Activated CD4-positive, alpha-beta memory T cell treated with anti-CD3 and anti-CD28 coated beads for 36 hours (primary cell): ENCODE measurements around the gene PACS1. TPM values are rescaled to one million over a fixed set of nuclear protein-coding genes. Genes with fewer than 3 reads are reported as not detected.

Experiments used
- CTCF ChIA-PET: fragments of 350-600 bp; sonication (Branson Sonifier 250); formaldehyde crosslinking; loops from one replicate; lab custom pipeline; 2021; ENCODE audit warnings: antibody characterized with exemption, inconsistent platforms; lab: Charles Lee
- POLR2A ChIA-PET: fragments of 350-600 bp; sonication (Branson Sonifier 250); formaldehyde crosslinking; loops from one replicate; lab custom pipeline; 2021; ENCODE audit warnings: antibody characterized with exemption; lab: Charles Lee
- DNase-seq: peaks from one replicate; pipeline ENCODE4 v3.0.0-alpha.2; 2020
- H3K27ac Mint-ChIP-seq: one replicate; pipeline ENCODE4 v1.8.0; 2021; ENCODE audit warnings: mixed read lengths
- H3K27me3 Mint-ChIP-seq: one replicate; pipeline ENCODE4 v1.8.0; 2021; ENCODE audit warnings: mixed read lengths
- H3K36me3 Mint-ChIP-seq: one replicate; pipeline ENCODE4 v1.8.0; 2021; ENCODE audit warnings: mixed read lengths
- H3K4me1 Mint-ChIP-seq: one replicate; pipeline ENCODE4 v1.8.0; 2021; ENCODE audit warnings: low read depth, mixed read lengths
- H3K4me3 Mint-ChIP-seq: one replicate; pipeline ENCODE4 v1.8.0; 2021; ENCODE audit warnings: mild to moderate bottlenecking, mixed read lengths
- H3K9me3 Mint-ChIP-seq: one replicate; pipeline ENCODE4 v1.8.0; 2021; ENCODE audit warnings: mixed read lengths
- intact Hi-C: fragments of 100-400 bp; cut with micrococcal nuclease; formaldehyde crosslinking; loops from one replicate; pipeline ENCODE4 v1.15.1; 2023
- total RNA-seq, 2 experiments: library from RNA; stranded (reverse); gene quantifications; one replicate each; pipeline ENCODE4 v1.2.3, GENCODE V29; 2021

The PACS1 gene
- total RNA-seq, 2 experiments from 2014 or later: 82.0 to 84.1 TPM

DNA sequence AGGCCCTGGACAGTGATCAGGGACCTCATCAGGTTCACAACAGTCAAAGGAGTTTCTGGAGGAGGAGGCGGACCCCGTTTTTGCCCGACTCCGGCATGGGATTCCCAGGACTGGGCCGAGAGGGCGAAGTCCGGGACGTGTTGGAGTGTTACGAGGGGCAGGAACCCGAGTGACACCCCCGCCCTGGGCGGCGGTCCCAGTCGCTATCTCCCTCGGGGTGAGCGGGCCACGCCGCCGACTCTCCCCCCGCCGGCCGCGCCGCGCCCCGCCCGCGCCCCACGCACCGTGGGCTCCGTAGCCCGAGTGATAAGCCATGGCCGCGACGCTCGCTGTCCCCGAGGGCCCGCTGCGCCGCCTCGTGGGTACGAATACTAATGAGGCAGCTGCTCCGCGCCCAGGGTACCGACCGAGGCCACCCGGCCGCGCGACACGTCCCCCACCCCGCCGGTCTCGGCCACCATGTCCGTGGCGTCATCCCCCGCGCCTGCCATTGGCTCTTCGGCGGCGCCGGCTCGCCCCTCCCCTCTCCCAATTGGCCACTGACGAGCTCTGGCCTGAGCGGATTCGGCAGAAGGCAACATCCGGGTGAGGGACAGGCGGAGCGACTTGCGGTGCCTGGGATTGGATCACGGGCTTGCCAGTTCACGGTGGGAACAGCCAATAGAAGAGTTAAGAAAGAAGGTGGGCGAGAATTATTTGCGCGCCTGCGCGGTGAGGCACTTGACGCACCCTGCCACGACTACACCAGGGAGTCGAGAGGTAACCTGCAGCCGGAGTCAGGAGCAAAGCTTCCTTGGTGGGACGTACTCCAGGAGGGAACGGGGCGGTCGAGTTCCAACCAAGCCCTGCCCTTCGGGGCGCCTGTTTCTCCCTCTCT, 218.8 kb downstream of the PACS1 start, which contains the start of gene YIF1A:
YIF1A (minus strand) TSS at position 473 of the 877 bp plus-strand sequence; CDS start at position 315, 158 bp downstream.
- ChIA-PET POLR2A (interaction anchor here (1.0 to 2.9 kb wide), 13 partner anchors 11 to 350 kb away, joined by 3 to 17 read pairs (median 3); partner anchors contain the start of genes BRMS1, MRPL11, RAB1B and RBM4), CTCF (interaction anchor here (0.7 to 2.2 kb wide), 11 partner anchors 9 to 150 kb away, joined by 3 to 25 read pairs (median 4); partner anchors contain the start of gene MRPL11)
- Mint-ChIP-seq H3K9me3 (no peaks in the 10 kb centered on the region), H3K36me3 (no peaks in the 10 kb centered on the region), H3K4me3 (peak within 1 kb of the TSS; percentile 87), H3K4me1 (peaks cover 33% of the 10 kb centered on the region), H3K27ac (peak within 1 kb of the TSS; percentile 91), H3K27me3 (peaks cover 12% of the 10 kb centered on the region)
- DNase-seq: peak; percentile 99
- intact Hi-C loops: loop anchor here (1.0 kb wide), 3 partner anchors 21 to 132 kb away; partner anchors contain the start of genes NPAS4 and RAB1B

DNA sequence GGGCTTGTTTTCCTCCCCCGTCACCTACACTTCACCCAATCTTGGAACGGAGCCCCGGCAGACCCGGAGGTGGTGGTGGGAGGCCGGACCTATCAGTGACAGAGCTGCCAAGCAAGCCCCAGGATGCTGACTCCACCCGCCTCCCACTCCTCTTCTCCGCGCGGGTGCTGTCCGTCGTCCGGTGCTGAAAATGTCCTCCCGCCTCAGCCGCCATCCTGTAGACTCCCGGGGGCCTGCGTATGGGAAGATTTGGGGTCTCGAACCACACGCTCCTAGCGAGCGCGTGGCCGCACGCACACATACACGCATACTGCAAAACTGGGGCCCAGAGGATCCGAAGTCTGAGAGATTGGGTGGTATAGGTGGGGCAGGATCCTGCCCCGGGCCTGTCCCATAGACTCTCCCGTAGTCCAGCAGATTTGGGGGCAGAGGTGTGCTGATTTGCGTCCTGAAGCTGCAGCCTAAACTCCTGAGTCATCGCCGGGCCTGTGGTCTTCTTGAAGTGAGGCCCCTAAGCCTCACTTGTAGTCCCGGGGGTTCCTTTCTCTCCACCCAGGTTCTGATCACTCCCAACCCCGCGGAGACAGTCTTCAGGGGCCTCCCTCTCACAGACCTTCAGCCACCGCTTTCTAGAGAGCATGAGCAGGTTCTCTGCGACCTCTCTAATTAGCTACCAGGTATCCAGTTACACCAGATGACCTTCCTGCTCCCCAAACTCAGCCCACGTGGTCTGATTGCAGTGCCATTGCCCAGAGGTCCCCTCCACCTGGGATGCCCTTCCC, 219.7 kb downstream of the PACS1 start:
- intact Hi-C loops: loop anchor here (1.0 kb wide), 3 partner anchors 21 to 132 kb away; partner anchors contain the start of genes NPAS4 and RAB1B
- peaks cover 13% of the 10 kb centered on the region for H3K27me3 Mint-ChIP-seq
- peak; percentile 91 for DNase-seq
- H3K36me3 Mint-ChIP-seq: no peaks in the 10 kb centered on the region
- H3K27ac Mint-ChIP-seq: peak overlapping the region; percentile 91
- POLR2A ChIA-PET: interaction anchor here (1.2 to 2.9 kb wide), 9 partner anchors 19 to 349 kb away, joined by 3 to 17 read pairs (median 3); partner anchors contain the start of genes BRMS1, MRPL11, RAB1B and RBM4
- H3K4me1 Mint-ChIP-seq: peaks cover 33% of the 10 kb centered on the region
- H3K4me3 Mint-ChIP-seq: peak overlapping the region; percentile 87
- CTCF ChIA-PET: interaction anchor here (0.7 to 2.2 kb wide), 12 partner anchors 10 to 149 kb away, joined by 3 to 25 read pairs (median 4); partner anchors contain the start of gene MRPL11
- no peaks in the 10 kb centered on the region for H3K9me3 Mint-ChIP-seq

DNA sequence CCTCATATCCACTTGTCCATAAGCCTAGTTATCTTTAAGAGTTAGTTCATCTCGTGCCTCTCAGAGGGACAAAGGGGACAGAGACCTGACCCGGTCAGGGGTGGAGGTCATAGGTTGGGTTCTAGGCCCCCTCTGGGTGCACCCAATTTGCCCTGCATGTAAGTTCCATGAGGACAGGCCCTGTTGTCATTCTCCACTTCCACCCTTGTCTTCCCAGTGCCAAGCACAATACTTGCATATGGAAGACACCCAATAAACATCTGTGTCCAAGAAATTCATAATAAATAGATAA, 220.2 kb downstream of the PACS1 start:
- Mint-ChIP-seq H3K36me3 (no peaks in the 10 kb centered on the region), H3K27ac (no peak overlapping the region), H3K9me3 (no peaks in the 10 kb centered on the region), H3K4me1 (peaks cover 33% of the 10 kb centered on the region), H3K27me3 (peaks cover 13% of the 10 kb centered on the region), H3K4me3 (peak overlapping the region; percentile 87)
- ChIA-PET POLR2A (interaction anchor here (1.5 kb wide), 1 partner anchor 55 kb away, joined by 4 read pairs; the partner anchor contains the start of gene BRMS1), CTCF (interaction anchor here (1.2 to 1.6 kb wide), 3 partner anchors 8 to 96 kb away, joined by 3 to 9 read pairs (median 7); no protein-coding TSS in a partner anchor)
- DNase-seq: no peak
- intact Hi-C loops: no loop called here

DNA sequence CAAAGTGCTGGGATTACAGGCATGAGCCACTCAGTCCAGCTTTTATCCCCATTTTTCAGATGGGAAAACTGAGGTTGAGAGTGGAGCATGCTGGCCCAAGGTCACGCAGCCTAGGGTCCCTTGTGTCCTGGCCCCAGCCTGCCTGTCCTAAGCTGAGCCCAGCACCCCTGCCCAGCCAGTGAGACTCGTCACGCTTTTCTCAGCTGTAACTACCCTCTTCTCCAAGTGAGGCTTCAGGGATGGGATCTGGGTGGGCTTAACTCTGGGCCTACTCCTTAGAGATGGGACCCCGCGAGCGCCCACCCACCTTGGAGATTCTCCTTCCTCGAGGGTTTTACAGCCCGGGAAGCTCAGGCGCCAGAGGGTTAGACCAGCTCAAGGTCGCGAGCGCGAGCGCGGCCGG, 221.2 kb downstream of the PACS1 start:
- ChIA-PET POLR2A (interaction anchor here (1.2 kb wide), 1 partner anchor 33 kb away, joined by 3 read pairs; no protein-coding TSS in a partner anchor), CTCF (interaction anchor here (0.6 to 1.6 kb wide), 4 partner anchors 9 to 154 kb away, joined by 3 to 9 read pairs (median 5); no protein-coding TSS in a partner anchor)
- H3K36me3 Mint-ChIP-seq: no peaks in the 10 kb centered on the region
- peaks cover 33% of the 10 kb centered on the region for H3K4me1 Mint-ChIP-seq
- peaks cover 13% of the 10 kb centered on the region for H3K27me3 Mint-ChIP-seq
- no peak overlapping the region for H3K4me3 Mint-ChIP-seq
- no peak overlapping the region for H3K27ac Mint-ChIP-seq
- H3K9me3 Mint-ChIP-seq: no peaks in the 10 kb centered on the region
- intact Hi-C loops: no loop called here
- no peak for DNase-seq

DNA sequence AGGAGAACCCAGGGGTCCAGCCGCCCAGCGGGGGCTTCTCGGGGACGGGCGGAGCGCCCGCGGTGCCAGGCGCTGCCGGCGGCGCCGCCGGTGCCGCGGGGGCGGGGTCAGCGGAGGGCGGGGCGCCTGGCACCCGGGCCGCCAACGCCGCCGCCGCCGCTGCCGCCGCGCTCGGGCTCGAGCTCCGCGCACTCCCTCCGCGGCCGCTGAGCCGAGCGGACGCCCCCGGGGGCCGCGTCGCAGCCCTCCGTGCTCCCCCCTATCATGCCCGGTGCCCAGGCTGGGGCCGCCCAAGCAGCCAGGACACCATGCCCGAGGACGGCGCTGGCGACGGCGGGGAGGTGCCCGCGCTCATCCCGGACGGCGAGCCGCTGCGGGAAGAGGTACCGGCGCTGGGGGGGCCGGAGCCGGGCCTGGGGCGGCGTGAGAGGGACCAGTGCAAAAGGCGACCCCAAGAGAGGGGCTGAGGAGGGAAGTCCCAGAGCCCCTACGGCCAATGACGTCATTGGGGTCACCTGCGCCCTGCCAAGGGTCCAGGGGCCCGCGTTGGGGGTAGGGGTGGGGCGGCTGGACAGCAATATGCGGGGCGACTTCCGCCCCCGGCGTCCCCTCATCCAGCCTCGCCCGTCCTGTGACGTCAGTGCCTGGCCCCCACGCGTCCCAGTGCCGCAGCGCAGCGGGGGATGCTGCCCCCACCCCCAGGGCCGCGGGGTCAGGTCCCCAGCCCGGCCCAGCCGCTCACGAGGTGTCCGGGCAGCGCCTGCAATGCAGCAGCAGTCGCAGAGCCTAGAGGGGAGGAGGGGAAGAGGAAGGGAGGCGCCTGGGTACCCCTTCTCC, 221.9 kb downstream of the PACS1 start, which contains the start of gene TMEM151A:
TMEM151A (plus strand) TSS at position 189 of the 837 bp plus-strand sequence; CDS start at position 309, 120 bp downstream.
- Mint-ChIP-seq H3K4me1 (peaks cover 30% of the 10 kb centered on the region), H3K27ac (no peak within 1 kb of the TSS), H3K9me3 (no peaks in the 10 kb centered on the region), H3K4me3 (peak within 1 kb of the TSS; percentile 36), H3K27me3 (peaks cover 13% of the 10 kb centered on the region), H3K36me3 (no peaks in the 10 kb centered on the region)
- DNase-seq: no peak
- ChIA-PET CTCF (interaction anchor here (0.6 to 1.6 kb wide), 3 partner anchors 9 to 155 kb away, joined by 3 to 9 read pairs (median 7); no protein-coding TSS in a partner anchor), POLR2A (interaction anchor here (1.2 kb wide), 1 partner anchor 33 kb away, joined by 3 read pairs; no protein-coding TSS in a partner anchor)
- intact Hi-C loops: no loop called here

DNA sequence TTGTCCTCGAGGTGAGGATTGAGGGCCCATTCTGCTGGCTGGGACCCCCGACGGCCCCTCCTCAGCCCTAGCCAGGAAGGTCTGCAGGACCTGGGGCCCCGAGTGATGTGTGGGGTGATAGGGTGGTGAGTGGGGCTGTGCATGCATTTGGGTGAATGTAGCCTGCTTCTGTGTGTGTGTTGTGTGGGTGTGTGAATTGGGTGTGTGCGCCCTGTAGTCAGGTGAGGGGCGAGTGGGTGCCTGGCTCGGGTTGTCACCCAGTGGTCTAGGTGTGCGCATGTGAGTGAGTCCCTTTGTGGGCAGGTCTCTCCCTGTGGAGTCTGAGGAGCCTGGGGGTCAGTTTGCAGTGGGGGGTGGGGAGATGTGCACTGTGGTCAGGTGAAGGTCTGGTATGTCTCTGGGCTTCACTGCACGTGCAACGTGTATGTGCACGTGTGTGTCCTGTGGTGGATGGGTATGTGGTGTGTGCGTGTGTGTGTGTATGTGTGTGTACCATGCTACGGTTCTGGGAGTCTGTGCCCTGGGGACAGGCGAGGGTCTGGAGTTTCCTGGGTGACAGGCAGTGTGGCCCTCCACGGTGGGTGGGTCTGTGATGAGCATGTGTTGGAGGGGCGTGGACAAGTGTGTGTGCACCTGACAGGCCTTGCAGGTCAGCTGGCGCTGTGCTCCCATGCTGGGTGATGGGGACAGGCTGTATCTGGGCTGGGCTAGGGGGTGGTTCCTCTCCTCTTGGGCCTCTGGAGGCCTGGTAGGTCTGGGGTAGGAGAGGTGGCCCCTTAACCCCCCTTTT, 222.7 kb downstream of the PACS1 start:
- intact Hi-C loops: no loop called here
- Mint-ChIP-seq H3K27ac (no peak overlapping the region), H3K27me3 (peaks cover 13% of the 10 kb centered on the region), H3K4me1 (peaks cover 23% of the 10 kb centered on the region), H3K4me3 (peak overlapping the region; percentile 36), H3K9me3 (no peaks in the 10 kb centered on the region), H3K36me3 (no peaks in the 10 kb centered on the region)
- POLR2A ChIA-PET: no interaction called here
- CTCF ChIA-PET: no interaction called here
- no peak for DNase-seq

DNA sequence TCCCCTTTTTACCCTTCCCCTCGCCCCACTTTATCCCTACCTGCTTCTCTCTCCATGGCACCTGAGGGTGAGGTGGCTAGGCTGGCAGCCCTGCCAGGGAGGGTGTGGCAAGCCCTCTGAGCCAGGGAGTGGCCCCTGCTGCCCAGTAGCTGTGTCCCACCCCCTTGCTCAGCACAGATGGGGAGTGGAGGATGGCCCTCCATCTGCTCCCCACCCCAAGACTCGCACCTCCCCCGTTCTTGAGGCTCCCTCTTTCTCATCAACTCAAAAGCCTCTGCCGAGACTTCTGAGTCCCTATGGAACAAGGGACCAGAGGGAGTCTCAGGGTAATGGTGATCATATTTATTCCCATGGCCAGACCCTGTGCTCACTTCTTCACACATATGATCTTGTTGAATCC, 223.3 kb downstream of the PACS1 start:
- Mint-ChIP-seq H3K27me3 (peaks cover 13% of the 10 kb centered on the region), H3K9me3 (no peaks in the 10 kb centered on the region), H3K4me3 (no peak overlapping the region), H3K4me1 (peaks cover 21% of the 10 kb centered on the region), H3K27ac (no peak overlapping the region), H3K36me3 (no peaks in the 10 kb centered on the region)
- CTCF ChIA-PET: no interaction called here
- POLR2A ChIA-PET: no interaction called here
- no peak for DNase-seq
- intact Hi-C loops: no loop called here

DNA sequence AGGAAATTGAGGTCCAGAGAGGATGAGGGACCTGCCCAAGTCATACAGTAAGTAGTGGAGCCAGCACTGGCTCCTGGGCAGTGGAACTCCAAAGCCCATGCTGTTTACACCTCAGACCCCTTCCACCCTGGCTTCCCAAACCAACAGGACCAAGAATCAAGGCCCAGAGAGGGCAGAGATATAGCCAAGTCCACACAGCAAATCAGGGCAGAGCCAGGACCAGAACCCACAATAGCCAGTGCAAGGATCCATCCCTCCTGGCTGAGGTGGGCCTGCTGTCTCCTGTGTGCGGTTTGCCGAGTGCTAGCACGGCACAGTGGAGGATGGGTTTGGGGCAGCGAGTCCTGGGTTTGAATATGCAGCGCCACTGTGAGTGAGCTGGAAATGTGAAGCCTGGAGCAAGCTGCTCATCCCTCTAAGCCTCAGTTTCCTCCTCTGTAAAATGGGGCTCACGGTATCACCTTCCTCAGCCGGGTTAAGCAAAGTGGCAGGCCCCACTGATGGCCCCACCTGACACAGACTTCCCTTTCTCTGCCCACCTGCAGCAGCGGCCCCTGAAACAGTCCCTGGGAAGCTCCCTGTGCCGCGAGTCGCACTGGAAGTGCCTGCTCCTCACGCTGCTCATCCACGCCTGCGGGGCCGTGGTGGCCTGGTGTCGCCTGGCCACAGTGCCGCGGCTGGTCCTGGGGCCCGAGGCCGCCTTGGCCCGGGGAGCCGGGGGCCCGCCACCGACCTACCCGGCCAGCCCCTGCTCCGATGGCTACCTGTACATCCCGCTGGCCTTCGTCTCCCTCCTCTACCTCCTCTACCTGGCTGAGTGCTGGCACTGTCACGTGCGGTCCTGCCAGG, 223.9 kb downstream of the PACS1 start:
- POLR2A ChIA-PET: no interaction called here
- Mint-ChIP-seq H3K9me3 (no peaks in the 10 kb centered on the region), H3K27ac (no peak overlapping the region), H3K4me3 (no peak overlapping the region), H3K36me3 (no peaks in the 10 kb centered on the region), H3K4me1 (peaks cover 21% of the 10 kb centered on the region), H3K27me3 (peaks cover 13% of the 10 kb centered on the region)
- DNase-seq: no peak
- intact Hi-C loops: no loop called here
- CTCF ChIA-PET: no interaction called here
